GM18502 (cell line): ENCODE measurements around the gene INSL4.

ENCODE experiments used
- ATAC-seq: cut with Tn5 transposase; IDR thresholded peaks from one replicate; pipeline ENCODE4 v1.9.1; 2021; ENCODE audit warnings: mild to moderate bottlenecking; ENCODE audit not compliant: unreplicated experiment, poor library complexity

INSL4 gene

DNA sequence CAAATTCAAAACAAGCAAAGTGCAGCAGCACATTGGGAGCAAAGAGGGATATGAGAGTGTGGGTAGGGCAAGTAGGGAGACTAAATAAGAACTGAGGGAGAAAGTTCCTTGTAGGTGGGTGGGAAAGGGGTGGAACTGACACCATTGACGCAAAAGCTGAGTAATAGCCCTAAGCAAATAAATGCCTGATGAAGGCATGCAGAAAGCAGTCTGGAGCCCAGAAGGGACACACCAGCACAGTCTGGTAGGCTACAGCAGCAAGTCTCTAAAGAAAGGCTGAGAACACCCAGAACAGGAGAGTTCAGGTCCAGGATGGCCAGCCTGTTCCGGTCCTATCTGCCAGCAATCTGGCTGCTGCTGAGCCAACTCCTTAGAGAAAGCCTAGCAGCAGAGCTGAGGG lies at the start of gene INSL4:
TSS of gene INSL4 (plus strand) at position 208 of the 400 bp plus-strand sequence. CDS start at position 313, 105 bp downstream.
- no peak for ATAC-seq

DNA sequence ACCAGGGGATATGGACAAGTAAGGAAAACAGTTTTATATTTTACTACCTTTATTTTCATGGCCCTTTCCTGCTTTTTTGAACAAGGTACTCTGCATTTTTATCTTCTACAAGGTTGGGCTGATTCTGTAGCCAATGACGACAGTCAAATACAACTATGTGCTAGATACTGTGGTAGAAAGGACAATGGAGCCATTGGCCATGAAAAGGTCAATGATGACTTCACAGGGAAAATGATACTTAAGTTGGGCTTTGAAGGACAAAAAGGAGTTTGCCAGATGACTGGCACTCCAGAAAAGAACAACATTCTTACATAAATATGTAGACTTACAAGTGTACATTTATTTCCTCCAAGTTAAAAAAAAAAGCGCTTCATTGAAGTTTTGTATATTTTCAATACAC lies 46.4 kb upstream of the INSL4 start:
- ATAC-seq, result no peak

DNA sequence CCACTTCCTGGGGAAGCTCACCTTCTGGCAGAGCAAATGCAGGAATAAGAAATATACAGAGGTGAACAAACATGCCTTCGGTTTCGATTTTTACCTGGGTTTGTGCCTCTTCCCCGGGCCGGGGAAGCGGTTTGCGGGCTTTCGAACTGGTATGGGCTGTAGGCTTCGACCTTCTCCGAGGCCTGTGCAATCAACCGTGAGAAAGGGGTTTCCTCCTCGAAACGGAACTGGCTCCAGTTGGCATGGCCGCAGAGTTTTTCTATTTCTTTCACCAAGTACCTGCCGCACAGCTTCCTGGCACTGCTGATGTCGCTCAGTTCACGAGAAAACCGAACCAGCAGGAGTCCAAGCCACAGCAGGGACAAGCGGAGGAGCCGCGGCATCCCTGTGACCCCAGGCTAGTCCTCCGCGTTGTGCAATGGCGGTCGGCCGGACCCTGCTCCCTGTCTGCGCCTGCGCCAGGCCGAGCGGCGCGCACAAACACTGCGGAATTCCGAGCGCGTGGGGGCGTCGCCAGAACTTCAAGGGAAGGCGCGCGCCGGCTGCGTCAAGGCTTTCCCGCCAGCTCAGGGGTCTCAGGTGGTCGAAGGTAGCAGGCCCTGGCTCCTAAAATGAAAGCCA lies 45.9 kb upstream of the INSL4 start, which contains the start of gene INSL6:
TSS of gene INSL6 (minus strand) at position 420 of the 621 bp plus-strand sequence. CDS start at position 383, 37 bp downstream.
- no peak for ATAC-seq

DNA sequence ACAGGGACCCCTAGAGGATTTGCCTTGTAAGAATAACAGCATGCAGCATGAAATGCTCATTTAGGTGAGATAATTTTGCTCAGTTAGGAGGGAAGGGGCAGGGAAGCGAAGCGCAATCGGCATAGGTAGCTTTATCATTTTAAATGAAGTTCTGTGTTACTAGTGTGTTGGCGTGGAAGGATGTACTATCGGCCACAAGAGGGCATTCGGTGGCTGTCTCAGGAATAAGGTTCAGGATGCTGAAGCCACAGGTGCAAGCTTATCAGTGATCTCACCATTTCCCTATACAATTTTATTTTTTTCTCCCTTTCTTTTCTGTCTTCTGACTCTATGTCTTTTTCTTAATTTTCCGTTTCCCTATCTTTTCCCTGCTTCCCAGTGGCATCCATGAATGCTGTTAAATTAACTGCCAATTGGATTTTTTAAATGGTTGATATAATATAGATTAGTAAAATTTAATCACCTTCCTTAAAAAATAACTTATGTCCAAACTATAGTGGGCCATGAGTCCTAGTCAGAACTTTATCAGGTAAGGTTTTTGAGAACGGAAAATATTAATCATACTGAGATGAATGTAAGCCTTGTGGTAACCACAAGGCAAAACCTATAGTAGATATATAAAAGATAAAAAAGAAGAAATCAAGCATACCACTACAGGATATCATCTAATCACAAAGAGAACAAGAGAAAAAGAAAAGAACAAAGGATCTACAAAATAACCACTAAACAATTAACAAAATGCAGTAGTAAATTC lies 44.6 kb upstream of the INSL4 start:
- ATAC-seq, result peak; percentile 54

DNA sequence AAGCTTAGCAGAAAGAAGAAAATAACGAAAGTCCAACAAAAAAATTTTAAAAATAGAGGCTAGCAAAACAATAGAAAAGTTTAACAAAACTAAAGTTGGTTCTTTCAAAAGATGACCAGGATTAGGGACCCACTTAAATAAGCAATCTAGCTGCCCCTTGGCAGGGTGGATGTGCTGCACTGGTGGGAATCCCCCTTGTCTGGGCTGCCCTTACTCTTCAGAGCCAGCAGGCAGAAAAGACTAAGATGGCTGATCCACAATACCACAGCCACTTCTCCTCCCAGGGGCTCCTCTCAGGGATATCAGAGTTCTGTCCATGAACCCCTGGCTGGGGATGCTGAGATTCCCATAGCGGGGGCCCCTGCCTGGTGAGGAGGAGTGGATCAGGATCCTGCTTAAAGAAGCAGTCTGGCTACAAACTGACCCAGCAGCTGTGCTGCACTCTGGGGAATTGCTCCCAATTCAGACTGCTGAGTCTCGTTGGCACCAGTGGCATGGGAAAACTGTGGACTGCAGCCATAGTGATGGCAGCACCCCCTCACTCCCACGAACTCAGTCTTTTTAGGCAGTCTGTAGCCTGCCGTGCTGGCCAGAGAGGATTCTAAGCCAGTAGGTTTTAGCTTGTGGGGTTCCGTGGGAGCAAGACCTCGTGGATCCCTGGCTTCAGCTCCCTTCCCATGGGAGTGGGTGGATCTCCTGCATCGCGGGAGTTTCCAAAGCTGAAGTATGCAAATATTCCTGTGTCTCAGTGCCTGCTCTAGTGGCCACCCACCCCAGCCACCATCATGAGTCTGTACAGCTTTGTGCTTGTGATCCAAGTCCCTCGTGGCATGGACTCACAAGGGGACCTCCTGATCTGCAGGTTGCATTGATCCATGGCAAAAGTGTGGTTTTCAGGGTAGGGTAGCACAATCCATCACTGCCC lies 42.9 kb upstream of the INSL4 start:
- ATAC-seq, result no peak

DNA sequence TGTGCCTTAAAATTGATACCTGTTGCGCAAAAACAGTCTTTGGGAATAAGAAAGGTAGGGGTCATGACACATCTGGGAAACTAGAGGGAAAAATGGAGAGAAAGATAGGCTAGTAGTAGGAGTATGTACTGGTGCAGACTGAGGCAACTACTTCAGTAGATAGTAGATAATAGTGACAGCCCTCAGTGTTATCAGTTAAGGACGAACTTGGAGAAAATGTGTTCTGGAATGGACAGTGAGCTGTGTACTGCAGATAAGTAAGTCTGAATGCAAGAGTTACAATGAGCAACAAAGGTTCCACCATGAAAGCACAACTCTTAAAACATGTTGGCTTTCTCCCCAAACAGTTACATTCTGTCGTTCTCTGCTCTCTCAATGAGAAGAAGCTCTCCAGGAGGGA lies 39.2 kb upstream of the INSL4 start:
- no peak for ATAC-seq

DNA sequence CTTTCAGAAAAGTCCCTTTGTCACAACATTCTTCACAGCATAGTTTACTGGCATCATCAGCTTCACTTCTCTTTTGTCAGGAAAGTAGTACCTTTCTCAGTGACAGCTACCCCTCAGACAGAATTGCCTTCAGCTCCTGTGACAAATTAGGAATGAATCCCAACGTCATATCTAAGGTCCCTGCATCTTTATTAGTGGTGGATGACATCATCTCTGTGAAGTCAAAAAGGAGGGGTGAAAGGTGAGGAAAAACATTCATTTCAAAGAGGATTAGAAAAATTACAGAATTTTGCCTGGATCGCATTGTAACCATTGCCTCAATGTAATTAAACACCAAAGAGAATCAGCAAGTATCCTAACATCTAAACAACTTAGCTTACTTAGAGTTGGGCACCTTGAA lies 37.9 kb upstream of the INSL4 start:
- ATAC-seq, result no peak

DNA sequence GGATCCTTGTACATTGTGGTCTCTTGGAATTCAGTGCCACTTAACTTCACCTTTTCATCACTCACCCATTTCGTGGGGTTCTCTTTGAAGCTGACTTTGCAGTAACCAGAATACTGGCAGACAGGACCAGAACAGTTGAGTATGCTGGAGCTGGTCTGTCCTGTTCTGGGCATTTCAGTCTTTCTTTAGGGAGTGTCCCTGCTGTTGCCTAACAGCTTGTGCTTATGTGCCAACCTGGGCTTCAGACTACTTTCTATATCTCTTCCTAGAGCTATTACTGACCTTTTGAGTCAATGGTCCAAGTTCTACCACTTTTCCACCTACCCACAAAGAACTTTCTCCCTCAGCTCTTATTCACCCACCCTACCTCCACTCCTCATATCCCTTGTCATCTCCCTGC lies 35.8 kb upstream of the INSL4 start:
- ATAC-seq, result no peak

DNA sequence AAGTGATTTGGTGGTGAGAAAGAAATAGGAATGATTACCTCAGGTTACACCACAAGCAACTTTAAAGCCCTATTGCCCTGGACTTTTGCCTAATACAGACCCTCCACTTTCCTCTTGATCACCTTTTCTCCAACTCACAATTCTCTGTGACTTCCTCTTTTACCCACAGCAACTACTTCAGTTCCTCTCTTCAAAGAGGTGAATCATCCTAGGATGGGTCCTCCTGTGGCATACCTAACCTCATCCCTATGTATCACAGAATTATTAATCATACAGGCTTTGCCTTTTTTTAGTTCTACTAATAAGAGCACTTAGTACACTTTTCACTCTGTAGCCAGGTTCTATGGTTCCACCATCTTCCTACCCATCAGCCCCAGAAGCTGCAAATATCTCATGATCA lies 26.1 kb upstream of the INSL4 start:
- ATAC-seq, result no peak

DNA sequence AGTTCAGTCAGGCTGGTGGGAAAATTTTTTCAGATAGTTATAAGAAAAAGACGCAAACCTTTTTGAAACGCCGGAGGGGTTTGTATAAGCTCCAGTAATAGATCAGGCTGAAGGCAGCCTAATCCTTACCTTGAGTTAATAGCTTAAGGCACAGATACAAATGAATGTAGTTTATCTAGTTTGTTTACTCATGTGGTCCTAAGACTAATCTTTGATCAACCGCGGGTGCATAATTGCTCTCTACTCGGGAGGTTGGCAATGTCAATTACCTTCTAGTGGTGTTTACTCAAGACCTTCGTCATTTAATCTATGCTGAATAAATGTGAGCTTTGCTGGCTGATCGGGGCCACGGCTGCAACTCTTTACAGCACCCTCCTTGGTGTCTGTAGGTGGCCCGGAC lies 665 bp upstream of the INSL4 start:
- no peak for ATAC-seq

DNA sequence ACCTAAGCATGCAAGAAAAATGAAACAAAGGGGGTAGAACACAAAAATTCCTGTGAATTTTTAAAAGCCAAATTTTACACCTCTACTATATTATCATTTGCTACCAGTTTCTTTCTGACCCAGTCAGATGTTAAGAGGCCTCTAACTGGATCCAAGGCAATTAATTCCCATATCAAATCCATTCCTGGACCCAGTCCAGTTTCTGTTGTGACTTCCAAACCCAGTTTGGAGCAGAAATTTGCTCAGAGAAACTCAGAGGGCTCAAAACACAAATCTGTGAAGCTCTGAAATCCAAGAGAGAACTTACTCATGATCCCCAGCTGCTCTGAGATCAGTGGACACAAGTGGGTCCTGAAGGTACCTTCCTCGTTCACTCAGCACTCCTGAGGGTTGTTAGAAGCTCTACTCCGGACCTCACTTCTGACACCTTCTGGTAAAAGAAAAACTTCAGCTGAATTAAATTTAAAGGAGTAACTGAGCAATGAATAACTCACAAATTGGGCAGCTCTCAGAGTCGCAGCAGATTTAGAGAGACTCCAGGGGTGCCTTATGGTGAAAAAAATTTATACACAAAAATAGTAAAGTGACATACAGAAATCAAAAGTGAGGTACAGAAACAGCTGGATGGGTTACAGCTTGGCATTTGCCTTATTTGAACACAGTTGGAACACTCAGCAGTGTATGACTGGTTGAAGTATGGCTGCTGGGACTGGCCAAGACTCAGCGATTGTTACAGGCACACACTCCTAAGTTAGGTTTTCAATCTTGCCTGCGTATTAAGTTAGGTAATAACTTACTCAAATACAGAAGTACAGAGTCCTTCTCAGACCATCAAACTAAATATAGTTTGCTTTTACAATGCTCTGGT lies 32.4 kb downstream of the INSL4 start:
- ATAC-seq, result peak; percentile 28

DNA sequence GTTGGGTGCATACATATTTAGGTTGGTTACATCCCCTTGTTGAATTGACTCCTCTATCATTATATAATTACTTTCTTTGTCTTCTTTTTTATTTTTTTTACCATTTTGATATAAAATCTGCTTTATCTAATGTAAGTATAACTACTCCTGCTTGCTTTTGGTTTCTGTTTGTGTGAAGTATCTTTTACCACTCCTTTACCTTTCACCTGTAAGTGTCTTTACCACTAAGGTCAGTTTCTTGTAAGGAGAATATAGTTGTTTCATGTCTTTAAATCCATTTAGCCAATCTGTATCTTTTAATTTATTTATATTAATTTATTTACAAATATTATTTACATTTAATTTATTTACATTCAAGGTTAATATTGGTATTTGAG lies 33.0 kb downstream of the INSL4 start:
- peak; percentile 44 for ATAC-seq

DNA sequence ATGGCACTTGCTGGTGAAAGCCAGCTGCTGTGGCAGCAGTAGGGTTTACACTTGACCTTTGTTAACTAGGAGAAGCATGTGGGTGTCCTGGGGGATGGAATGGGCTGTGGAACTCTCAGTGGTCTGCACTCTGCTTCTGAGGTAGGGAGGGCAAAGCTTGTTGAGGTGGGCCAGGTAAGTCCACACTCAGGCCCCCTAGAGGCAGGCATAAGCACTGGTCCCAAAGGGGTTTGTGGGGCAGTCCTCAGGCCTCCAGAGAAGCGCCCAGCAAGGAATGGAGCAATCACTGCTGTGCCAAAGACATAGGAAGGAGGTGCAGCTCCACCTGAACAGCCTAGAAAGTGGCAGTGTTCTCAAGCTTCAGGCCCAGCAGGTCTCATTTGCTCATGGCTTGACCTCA lies 34.7 kb downstream of the INSL4 start:
- ATAC-seq, result no peak

DNA sequence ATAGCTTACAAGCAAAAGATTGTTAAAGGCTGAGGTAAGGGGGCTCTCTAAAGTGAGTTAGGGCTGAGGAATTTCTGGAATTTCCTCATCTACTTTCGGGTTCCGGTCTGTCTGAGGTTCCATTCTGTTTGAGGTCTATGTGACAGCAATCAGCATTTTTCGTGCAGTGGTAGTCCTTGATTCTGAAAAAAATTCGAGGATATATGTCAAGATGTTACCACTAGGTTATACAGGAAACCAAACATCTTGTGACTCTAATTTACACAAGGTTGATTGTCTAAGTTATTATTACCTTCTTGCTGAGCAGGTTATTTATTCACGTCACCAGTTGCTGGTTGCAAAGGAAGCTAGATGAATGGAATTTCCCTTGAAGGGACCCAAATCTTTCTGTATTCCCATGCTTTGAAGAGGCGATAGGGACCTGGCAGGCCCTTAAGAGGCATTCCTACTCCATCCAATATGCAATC lies 38.1 kb downstream of the INSL4 start:
- ATAC-seq, result no peak

DNA sequence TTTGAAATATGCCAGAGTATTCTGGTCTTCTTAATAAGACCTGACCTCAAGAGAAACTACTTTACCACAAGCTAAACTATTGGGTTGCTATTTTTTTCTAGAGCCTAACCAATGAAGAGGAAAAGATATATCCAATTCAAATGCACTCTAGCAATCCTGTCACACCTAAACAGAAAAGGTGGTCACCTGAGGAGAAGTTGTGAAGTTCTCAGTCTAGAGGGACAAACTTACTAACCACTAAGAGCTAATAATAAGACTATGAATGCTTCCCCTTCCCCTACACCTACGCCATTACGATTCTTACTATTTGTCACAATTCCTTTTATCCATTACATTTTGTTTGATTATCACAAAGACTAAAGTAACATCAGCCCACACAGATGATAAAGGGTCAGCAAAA lies 43.6 kb downstream of the INSL4 start:
- peak; percentile 53 for ATAC-seq

DNA sequence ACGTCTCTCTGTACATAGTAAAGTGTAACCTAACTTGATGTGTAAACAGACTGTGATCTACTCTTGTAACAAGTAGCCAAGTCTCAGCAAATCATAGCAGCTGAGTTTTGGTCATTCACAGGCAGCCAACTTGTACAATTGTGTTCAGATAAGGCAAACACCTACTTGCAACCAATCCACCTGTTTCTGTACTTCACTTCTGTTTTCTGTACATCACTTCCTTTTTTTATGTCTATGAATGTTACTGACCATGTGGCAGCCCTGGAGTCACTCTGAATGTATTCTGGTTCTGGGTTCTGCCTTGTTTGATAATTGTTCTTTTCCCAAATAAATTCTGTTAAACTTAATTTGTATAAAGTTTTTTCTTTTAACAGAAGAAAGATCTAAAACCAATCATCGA lies 47.3 kb downstream of the INSL4 start:
- no peak for ATAC-seq
